Neural progenitor cell (in vitro differentiated cells): ENCODE measurements around the gene FAM149B1. TPM values are rescaled to one million over a fixed set of nuclear protein-coding genes. Genes with fewer than 3 reads are reported as not detected.
A peak's percentile ranks its signal among the peaks of the same experiment; 100 is the strongest.

ENCODE experiments used
- DNase-seq: peaks from one replicate; pipeline ENCODE4 v3.0.0-alpha.2; 2016; ENCODE audit warnings: low spot score
- H2AFZ ChIP-seq: fragments of 200-600 bp; sonication (generic); replicated peaks from 2 replicates; pipeline ENCODE4 v1.6.1; 2016; ENCODE audit warnings: antibody characterized with exemption
- H3F3A ChIP-seq: fragments of 200-600 bp; sonication (generic); 2 replicates; pipeline ENCODE4 v1.6.1; 2016; ENCODE audit warnings: antibody characterized with exemption, low read depth
- H3K27ac ChIP-seq: fragments of 200-600 bp; sonication (generic); 2 replicates; pipeline ENCODE4 v1.5.1; 2016; ENCODE audit warnings: mild to moderate bottlenecking
- H3K27me3 ChIP-seq: fragments of 200-600 bp; sonication (generic); 2 replicates; pipeline ENCODE4 v1.6.1; 2016; ENCODE audit warnings: mild to moderate bottlenecking, moderate library complexity
- H3K36me3 ChIP-seq: fragments of 200-600 bp; sonication (generic); 2 replicates; pipeline ENCODE4 v1.5.1; 2016
- H3K4me1 ChIP-seq: fragments of 200-600 bp; sonication (generic); 2 replicates; pipeline ENCODE4 v1.6.1; 2016; ENCODE audit warnings: mixed run types
- H3K4me2 ChIP-seq: fragments of 200-600 bp; sonication (generic); 2 replicates; pipeline ENCODE4 v1.6.1; 2016
- H3K4me3 ChIP-seq: fragments of 200-600 bp; sonication (generic); 2 replicates; pipeline ENCODE4 v1.5.1; 2016
- H3K79me2 ChIP-seq: fragments of 200-600 bp; sonication (generic); 2 replicates; pipeline ENCODE4 v1.6.1; 2016; ENCODE audit warnings: low read depth
- H3K9ac ChIP-seq: fragments of 200-600 bp; sonication (generic); 2 replicates; pipeline ENCODE4 v1.6.1; 2016
- H3K9me3 ChIP-seq: fragments of 200-600 bp; sonication (generic); 2 replicates; pipeline ENCODE4 v1.5.1; 2016; ENCODE audit warnings: low read depth
- H4K20me1 ChIP-seq: fragments of 200-600 bp; sonication (generic); 2 replicates; pipeline ENCODE4 v1.6.1; 2016; ENCODE audit warnings: low read depth
- H3K27ac Mint-ChIP-seq: 3 replicates; pipeline ENCODE4 v1.8.0; 2021; ENCODE audit warnings: mixed read lengths
- H3K27me3 Mint-ChIP-seq: 2 replicates; pipeline ENCODE4 v1.8.0; 2022; ENCODE audit warnings: low read depth, mild to moderate bottlenecking, inconsistent platforms, moderate library complexity, mixed read lengths; ENCODE audit not compliant: insufficient read depth
- H3K36me3 Mint-ChIP-seq: 3 replicates; pipeline ENCODE4 v1.8.0; 2021; ENCODE audit warnings: mixed read lengths
- H3K4me1 Mint-ChIP-seq: 3 replicates; pipeline ENCODE4 v1.8.0; 2021; ENCODE audit warnings: mixed read lengths
- H3K4me3 Mint-ChIP-seq: 3 replicates; pipeline ENCODE4 v1.8.0; 2021; ENCODE audit warnings: mild to moderate bottlenecking, moderate library complexity, mixed read lengths
- H3K9me3 Mint-ChIP-seq: 3 replicates; pipeline ENCODE4 v1.8.0; 2020; ENCODE audit warnings: mixed read lengths
- CTCF ChIP-seq: fragments of 200-600 bp; sonication (generic); IDR thresholded peaks from 2 replicates; pipeline ENCODE4 v1.5.1; 2017; ENCODE audit warnings: antibody characterized with exemption, mild to moderate bottlenecking
- EZH2 ChIP-seq: fragments of 200-600 bp; sonication (generic); IDR thresholded peaks from 2 replicates; pipeline ENCODE4 v1.6.1; 2017; ENCODE audit warnings: antibody characterized with exemption, mild to moderate bottlenecking, moderate library complexity
- EZH2phosphoT487 ChIP-seq: fragments of 200-600 bp; sonication (generic); IDR thresholded peaks from 2 replicates; pipeline ENCODE4 v1.6.1; 2017; ENCODE audit warnings: antibody characterized with exemption
- total RNA-seq: library from RNA; depleted of rRNA; stranded (reverse); fragments of >200 nt; gene quantifications from 2 replicates; pipeline ENCODE4 v1.2.3, GENCODE V29; 2015; ENCODE audit warnings: low replicate concordance

The FAM149B1 gene
- total RNA-seq, 1 donor from 2014 or later = 43.3 TPM

- Histone ChIP-seq H3K4me2 (no peak overlapping the region), H3K9me3 (no peaks in the 10 kb centered on the region), H3K4me3 (no peak overlapping the region), H3K79me2 (no peaks in the 10 kb centered on the region), H3K27ac (no peak overlapping the region), H4K20me1 (peaks cover 3% of the 10 kb centered on the region), H2AFZ (no peak overlapping the region), H3F3A (no peaks in the 10 kb centered on the region), H3K27me3 (no peaks in the 10 kb centered on the region), H3K36me3 (peaks cover 2% of the 10 kb centered on the region), H3K9ac (no peak overlapping the region), H3K4me1 (no peaks in the 10 kb centered on the region)
- Mint-ChIP-seq H3K4me1 (no peaks in the 10 kb centered on the region), H3K27me3 (peaks cover 4% of the 10 kb centered on the region), H3K36me3 (peaks cover 9% of the 10 kb centered on the region), H3K9me3 (no peaks in the 10 kb centered on the region), H3K27ac (no peak overlapping the region), H3K4me3 (no peak overlapping the region)
- DNase-seq = no peak
- TF ChIP-seq EZH2phosphoT487 (no peak), EZH2 (no peak), CTCF (no peak)
Observed at GRCh38 chr10:73226663-73227062, 58.7 kb downstream of the FAM149B1 start.

- peaks cover 12% of the 10 kb centered on the region for H3K36me3 Mint-ChIP-seq
- TF ChIP-seq CTCF (no peak), EZH2phosphoT487 (no peak), EZH2 (no peak)
- H3K27me3 Mint-ChIP-seq = peaks cover 4% of the 10 kb centered on the region
Observed at GRCh38 chr10:73228247-73228646, 60.3 kb downstream of the FAM149B1 start.

DNA sequence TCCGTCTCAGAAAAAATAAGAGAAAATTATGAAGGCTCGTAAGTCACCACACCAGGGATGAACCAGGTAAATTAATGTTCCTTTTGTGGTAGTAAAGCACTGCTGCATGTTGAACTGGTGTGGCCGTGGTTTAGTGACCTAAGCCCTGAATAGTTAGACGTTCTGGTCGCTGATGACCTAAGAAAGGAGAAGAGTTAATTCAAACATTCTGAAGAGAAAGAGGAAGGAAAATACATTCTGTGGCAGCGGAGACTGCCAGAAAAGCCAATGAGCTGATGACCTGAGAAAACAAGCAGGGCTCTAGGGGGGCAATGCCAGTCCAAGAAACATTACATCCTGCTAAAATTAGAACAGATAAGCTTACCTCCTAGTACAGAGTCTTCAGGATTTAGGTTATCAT lies 61.6 kb downstream of the FAM149B1 start:
- no peak for DNase-seq
- peaks cover 4% of the 10 kb centered on the region for H3K27me3 Mint-ChIP-seq
- no peaks in the 10 kb centered on the region for H3K27me3 ChIP-seq
- no peaks in the 10 kb centered on the region for H3K4me1 Mint-ChIP-seq
- H3F3A ChIP-seq = peaks cover 6% of the 10 kb centered on the region
- H3K79me2 ChIP-seq = no peaks in the 10 kb centered on the region
- H3K4me3 ChIP-seq = no peak overlapping the region
- no peaks in the 10 kb centered on the region for H3K4me1 ChIP-seq
- no peak overlapping the region for H2AFZ ChIP-seq
- H3K9me3 ChIP-seq = no peaks in the 10 kb centered on the region
- H3K9ac ChIP-seq = no peak overlapping the region
- no peak overlapping the region for H3K4me3 Mint-ChIP-seq
- H3K4me2 ChIP-seq = no peak overlapping the region
- H3K27ac Mint-ChIP-seq = peak overlapping the region; percentile 1
- H3K36me3 ChIP-seq = no peaks in the 10 kb centered on the region
- H3K27ac ChIP-seq = no peak overlapping the region
- H3K9me3 Mint-ChIP-seq = no peaks in the 10 kb centered on the region
- no peaks in the 10 kb centered on the region for H4K20me1 ChIP-seq
- no peak for TF ChIP-seq EZH2phosphoT487
- TF ChIP-seq EZH2 = no peak
- no peak for TF ChIP-seq CTCF
- H3K36me3 Mint-ChIP-seq = peaks cover 14% of the 10 kb centered on the region

More at GRCh38 chr10:73228247-73228646, 60.3 kb downstream of the FAM149B1 start:
- no peak for DNase-seq
- H3K9me3 Mint-ChIP-seq = no peaks in the 10 kb centered on the region
- no peaks in the 10 kb centered on the region for H3K27me3 ChIP-seq
- no peak overlapping the region for H2AFZ ChIP-seq
- H3K27ac Mint-ChIP-seq = no peak overlapping the region
- H3K4me1 ChIP-seq = no peaks in the 10 kb centered on the region
- no peaks in the 10 kb centered on the region for H3K9me3 ChIP-seq
- no peak overlapping the region for H3K4me3 ChIP-seq
- no peaks in the 10 kb centered on the region for H3K79me2 ChIP-seq
- no peaks in the 10 kb centered on the region for H3K36me3 ChIP-seq
- H3K4me3 Mint-ChIP-seq = no peak overlapping the region
- peaks cover 6% of the 10 kb centered on the region for H3F3A ChIP-seq
- no peak overlapping the region for H3K4me2 ChIP-seq
- no peaks in the 10 kb centered on the region for H3K4me1 Mint-ChIP-seq
- H4K20me1 ChIP-seq = no peaks in the 10 kb centered on the region
- H3K9ac ChIP-seq = no peak overlapping the region
- H3K27ac ChIP-seq = no peak overlapping the region
